ENCODE results near the gene TUBD1.
"Not testable (repeated sequence)": the region's sequence is repeated elsewhere in the genome, so short reads cannot be mapped to it uniquely, and the experiment has no call there.

TUBD1 gene

GRCh38 chr17:59892924-59893675 is at the start of gene TUBD1, which contains the start of gene RPS6KB1:
TSS of gene TUBD1 (minus strand) at chr17:59892943. CDS start at chr17:59891002, 1,941 bp downstream.
TSS of gene RPS6KB1 (plus strand) at chr17:59893121. CDS start at chr17:59893185, 64 bp downstream.
- peak within 1 kb of the TSS; percentile 86 for H3K4me3 ChIP-seq (ENCODE audit: low read depth, low read length)
- peak within 1 kb of the TSS; percentile 57 for H3K27ac ChIP-seq (ENCODE audit: low read depth, low read length)
- H3K4me1 ChIP-seq (ENCODE audit: control insufficient read depth, insufficient read depth, low read length): no peaks in the 10 kb centered on the region
- H3K9ac ChIP-seq (ENCODE audit: low read depth, low read length): peak within 1 kb of the TSS; percentile 50
- no peaks in the 10 kb centered on the region for H3K27me3 ChIP-seq (ENCODE audit: control insufficient read depth, insufficient read depth, low read length)
- no peaks in the 10 kb centered on the region for H3K9me3 ChIP-seq (ENCODE audit: control insufficient read depth, insufficient read depth, low read length)
- H3K36me3 ChIP-seq (ENCODE audit: control insufficient read depth, insufficient read depth, low read length): peaks cover 7% of the 10 kb centered on the region

DNA sequence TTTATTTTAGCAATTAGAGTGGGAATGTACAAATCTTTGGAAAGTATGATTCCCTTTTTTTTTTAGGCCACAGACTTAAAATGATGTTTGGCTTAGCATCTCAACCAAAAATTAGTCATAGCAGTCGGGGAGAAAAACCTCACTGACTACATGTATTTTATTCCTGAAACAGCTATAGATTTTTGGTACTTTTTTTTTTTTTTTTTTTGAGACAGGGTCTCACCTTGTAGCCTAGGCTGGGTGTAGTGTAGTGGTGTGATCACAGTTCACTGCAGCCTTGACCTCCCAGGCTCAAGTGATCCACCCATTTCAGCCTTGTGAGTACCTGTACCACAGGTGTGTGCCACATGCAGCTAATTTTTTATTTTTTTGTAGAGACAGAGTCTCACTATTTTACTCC is 48.4 kb upstream of the TUBD1 start:
- no peaks in the 10 kb centered on the region for H3K9me3 ChIP-seq (ENCODE audit: control insufficient read depth, insufficient read depth, low read length)
- no peak overlapping the region for H3K27ac ChIP-seq (ENCODE audit: low read depth, low read length)
- peaks cover 53% of the 10 kb centered on the region for H3K36me3 ChIP-seq (ENCODE audit: control insufficient read depth, insufficient read depth, low read length)

GRCh38 chr17:59940697-59941096 is 48.0 kb upstream of the TUBD1 start:
- H3K27me3 ChIP-seq (ENCODE audit: control insufficient read depth, insufficient read depth, low read length); H3K4me1 ChIP-seq (ENCODE audit: control insufficient read depth, insufficient read depth, low read length); H3K4me3 ChIP-seq (ENCODE audit: low read depth, low read length); H3K9me3 ChIP-seq (ENCODE audit: control insufficient read depth, insufficient read depth, low read length); H3K27ac ChIP-seq (ENCODE audit: low read depth, low read length); H3K9ac ChIP-seq (ENCODE audit: low read depth, low read length): not testable (repeated sequence)
- peaks cover 53% of the 10 kb centered on the region for H3K36me3 ChIP-seq (ENCODE audit: control insufficient read depth, insufficient read depth, low read length)

More for the DNA sequence above, 48.4 kb upstream of the TUBD1 start:
- Histone ChIP-seq H3K27me3 (ENCODE audit: control insufficient read depth, insufficient read depth, low read length) (no peaks in the 10 kb centered on the region), H3K4me1 (ENCODE audit: control insufficient read depth, insufficient read depth, low read length) (no peaks in the 10 kb centered on the region), H3K9ac (ENCODE audit: low read depth, low read length) (no peak overlapping the region), H3K4me3 (ENCODE audit: low read depth, low read length) (no peak overlapping the region)

- H3K27ac ChIP-seq (ENCODE audit: low read depth, low read length); H3K4me1 ChIP-seq (ENCODE audit: control insufficient read depth, insufficient read depth, low read length); H3K4me3 ChIP-seq (ENCODE audit: low read depth, low read length); H3K27me3 ChIP-seq (ENCODE audit: control insufficient read depth, insufficient read depth, low read length); H3K9ac ChIP-seq (ENCODE audit: low read depth, low read length); H3K9me3 ChIP-seq (ENCODE audit: control insufficient read depth, insufficient read depth, low read length): not testable (repeated sequence)
- peaks cover 70% of the 10 kb centered on the region for H3K36me3 ChIP-seq (ENCODE audit: control insufficient read depth, insufficient read depth, low read length)
These were observed 40.6 kb upstream of the TUBD1 start for GRCh38 chr17:59933317-59933716.

GRCh38 chr17:59930768-59931167 is 38.0 kb upstream of the TUBD1 start:
- H3K4me1 ChIP-seq (ENCODE audit: control insufficient read depth, insufficient read depth, low read length); H3K27me3 ChIP-seq (ENCODE audit: control insufficient read depth, insufficient read depth, low read length); H3K9ac ChIP-seq (ENCODE audit: low read depth, low read length); H3K27ac ChIP-seq (ENCODE audit: low read depth, low read length); H3K4me3 ChIP-seq (ENCODE audit: low read depth, low read length); H3K9me3 ChIP-seq (ENCODE audit: control insufficient read depth, insufficient read depth, low read length): not testable (repeated sequence)
- H3K36me3 ChIP-seq (ENCODE audit: control insufficient read depth, insufficient read depth, low read length): peaks cover 60% of the 10 kb centered on the region

- H3K9me3 ChIP-seq (ENCODE audit: control insufficient read depth, insufficient read depth, low read length); H3K4me1 ChIP-seq (ENCODE audit: control insufficient read depth, insufficient read depth, low read length); H3K9ac ChIP-seq (ENCODE audit: low read depth, low read length); H3K27me3 ChIP-seq (ENCODE audit: control insufficient read depth, insufficient read depth, low read length); H3K27ac ChIP-seq (ENCODE audit: low read depth, low read length); H3K4me3 ChIP-seq (ENCODE audit: low read depth, low read length): not testable (repeated sequence)
- peaks cover 56% of the 10 kb centered on the region for H3K36me3 ChIP-seq (ENCODE audit: control insufficient read depth, insufficient read depth, low read length)
These were observed 37.4 kb upstream of the TUBD1 start for GRCh38 chr17:59930121-59930520.

GRCh38 chr17:59920637-59921036 is 27.9 kb upstream of the TUBD1 start:
- H3K36me3 ChIP-seq (ENCODE audit: control insufficient read depth, insufficient read depth, low read length): peaks cover 30% of the 10 kb centered on the region
- not testable (repeated sequence) for H3K27me3 ChIP-seq (ENCODE audit: control insufficient read depth, insufficient read depth, low read length); H3K9ac ChIP-seq (ENCODE audit: low read depth, low read length); H3K4me3 ChIP-seq (ENCODE audit: low read depth, low read length); H3K9me3 ChIP-seq (ENCODE audit: control insufficient read depth, insufficient read depth, low read length); H3K27ac ChIP-seq (ENCODE audit: low read depth, low read length); H3K4me1 ChIP-seq (ENCODE audit: control insufficient read depth, insufficient read depth, low read length)

- H3K9me3 ChIP-seq (ENCODE audit: control insufficient read depth, insufficient read depth, low read length): no peaks in the 10 kb centered on the region
- H3K27ac ChIP-seq (ENCODE audit: low read depth, low read length): no peak overlapping the region
- no peaks in the 10 kb centered on the region for H3K27me3 ChIP-seq (ENCODE audit: control insufficient read depth, insufficient read depth, low read length)
- H3K36me3 ChIP-seq (ENCODE audit: control insufficient read depth, insufficient read depth, low read length): peaks cover 47% of the 10 kb centered on the region
- no peak overlapping the region for H3K4me3 ChIP-seq (ENCODE audit: low read depth, low read length)
- no peaks in the 10 kb centered on the region for H3K4me1 ChIP-seq (ENCODE audit: control insufficient read depth, insufficient read depth, low read length)
- no peak overlapping the region for H3K9ac ChIP-seq (ENCODE audit: low read depth, low read length)
These were observed 23.7 kb upstream of the TUBD1 start for GRCh38 chr17:59916446-59916845.

GRCh38 chr17:59914274-59914854 is 21.6 kb upstream of the TUBD1 start:
- no peaks in the 10 kb centered on the region for H3K4me1 ChIP-seq (ENCODE audit: control insufficient read depth, insufficient read depth, low read length)
- no peaks in the 10 kb centered on the region for H3K9me3 ChIP-seq (ENCODE audit: control insufficient read depth, insufficient read depth, low read length)
- H3K9ac ChIP-seq (ENCODE audit: low read depth, low read length): no peak overlapping the region
- no peak overlapping the region for H3K27ac ChIP-seq (ENCODE audit: low read depth, low read length)
- no peaks in the 10 kb centered on the region for H3K27me3 ChIP-seq (ENCODE audit: control insufficient read depth, insufficient read depth, low read length)
- peaks cover 40% of the 10 kb centered on the region for H3K36me3 ChIP-seq (ENCODE audit: control insufficient read depth, insufficient read depth, low read length)
- H3K4me3 ChIP-seq (ENCODE audit: low read depth, low read length): no peak overlapping the region

DNA sequence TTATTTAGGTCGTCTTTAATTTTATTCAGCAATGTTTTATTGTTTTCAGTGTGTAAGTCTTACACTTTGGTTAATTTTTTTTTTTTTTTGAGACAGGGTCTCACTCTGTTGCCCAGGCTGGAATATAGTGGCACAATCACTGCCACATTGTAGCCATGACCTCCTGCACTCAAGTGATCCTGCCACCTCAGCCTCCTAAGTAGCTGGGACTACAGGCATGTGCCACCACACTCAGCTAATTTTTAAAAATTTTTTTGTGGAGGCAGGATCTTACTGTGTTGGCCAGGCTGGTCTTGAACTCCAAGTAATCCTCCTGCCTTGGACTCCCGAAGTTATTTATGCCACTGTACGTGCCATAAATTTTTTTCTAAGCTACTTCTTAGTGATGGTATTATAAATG is 14.7 kb upstream of the TUBD1 start:
- Histone ChIP-seq H3K36me3 (ENCODE audit: control insufficient read depth, insufficient read depth, low read length) (peaks cover under 1% of the 10 kb centered on the region; the same call in 1 of the 2 replicates), H3K27me3 (ENCODE audit: control insufficient read depth, insufficient read depth, low read length) (no peaks in the 10 kb centered on the region), H3K9me3 (ENCODE audit: control insufficient read depth, insufficient read depth, low read length) (no peaks in the 10 kb centered on the region), H3K9ac (ENCODE audit: low read depth, low read length) (no peak overlapping the region), H3K4me3 (ENCODE audit: low read depth, low read length) (no peak overlapping the region), H3K27ac (ENCODE audit: low read depth, low read length) (no peak overlapping the region), H3K4me1 (ENCODE audit: control insufficient read depth, insufficient read depth, low read length) (no peaks in the 10 kb centered on the region)

GRCh38 chr17:59903455-59903854 is 10.7 kb upstream of the TUBD1 start:
- Histone ChIP-seq H3K4me1 (ENCODE audit: control insufficient read depth, insufficient read depth, low read length) (no peaks in the 10 kb centered on the region), H3K9ac (ENCODE audit: low read depth, low read length) (no peak overlapping the region), H3K27me3 (ENCODE audit: control insufficient read depth, insufficient read depth, low read length) (no peaks in the 10 kb centered on the region), H3K27ac (ENCODE audit: low read depth, low read length) (no peak overlapping the region), H3K9me3 (ENCODE audit: control insufficient read depth, insufficient read depth, low read length) (no peaks in the 10 kb centered on the region), H3K36me3 (ENCODE audit: control insufficient read depth, insufficient read depth, low read length) (no peaks in the 10 kb centered on the region), H3K4me3 (ENCODE audit: low read depth, low read length) (no peak overlapping the region)
